Lower leg skin (tissue), 4 donors: ENCODE results near the gene OGDHL. TPM values are rescaled to one million over a fixed set of nuclear protein-coding genes. Genes with fewer than 3 reads are reported as not detected.

Source experiments
- DNase-seq, 2 donors: peaks; one replicate each; pipeline ENCODE4 v3.0.0-alpha.2; 2019; ENCODE audit warnings: low spot score in 2 of 2
- H3K4me3 ChIP-seq: fragments of 200-600 bp; sonication (generic); 2 replicates; pipeline ENCODE4 v1.5.1; 2017; ENCODE audit warnings: mild to moderate bottlenecking, low read depth; ENCODE audit not compliant: poor library complexity, severe bottlenecking
- CTCF ChIP-seq, 3 donors: fragments of 450-650 bp; IDR thresholded peaks; one replicate each; pipeline ENCODE4 v1.5.1; 2016; ENCODE audit warnings: antibody characterized with exemption in 3 of 3, mild to moderate bottlenecking in 3 of 3, moderate library complexity in 2 of 3
- POLR2A ChIP-seq, 2 donors: fragments of 450-650 bp; IDR thresholded peaks; one replicate each; pipeline ENCODE4 v1.6.1; 2016 to 2017; ENCODE audit warnings: antibody characterized with exemption in 2 of 2, mild to moderate bottlenecking in 1 of 2, moderate library complexity in 1 of 2
- WGBS, 2 donors: methylation state at CpG; one replicate each; pipeline ENCODE4 v1.1.5; 2018; 5-methylcytosine and 5-hydroxymethylcytosine counted together
- intact Hi-C: fragments of 100-400 bp; cut with DNase I; formaldehyde crosslinking; loops from one replicate; pipeline ENCODE4 v1.15.0; 2023; ENCODE audit warnings: low total_unique reads
- total RNA-seq, 4 donors: library from RNA; depleted of rRNA; stranded (reverse); fragments of >200 nt; gene quantifications; one replicate each; pipeline ENCODE4 v1.1.0, GENCODE V29; 2016

The OGDHL gene
- total RNA-seq, 4 donors from 2014 or later = 0.10 to 0.16 TPM; not detected in 2

GRCh38 chr10:49752584-49752983 lies 9.5 kb downstream of the OGDHL start:
- 84 to 90% methylated on average over 7 of the region's 7 CpGs for WGBS, 2 donors
- no peak for TF ChIP-seq POLR2A (IDR thresholded peaks at IDR 0.05)
- no peak for TF ChIP-seq CTCF (IDR thresholded peaks at IDR 0.05)
- intact Hi-C loops = no loop called here
- peak in 1 of 2 donors; percentile 49 for DNase-seq
- no peak overlapping the region for H3K4me3 ChIP-seq

- H3K4me3 ChIP-seq = no peak overlapping the region
- TF ChIP-seq POLR2A (IDR thresholded peaks at IDR 0.05) (no peak), CTCF (IDR thresholded peaks at IDR 0.05) (no peak)
- WGBS, 2 donors = 87 to 90% methylated on average over 19 to 20 of the region's 20 CpGs
- peak in 1 of 2 donors; percentile 65 for DNase-seq
- intact Hi-C loops = no loop called here
Measured at GRCh38 chr10:49751636-49752510, 10.2 kb downstream of the OGDHL start.

GRCh38 chr10:49751216-49751615 lies 10.9 kb downstream of the OGDHL start:
- peak in 1 of 2 donors; percentile 63 for DNase-seq
- H3K4me3 ChIP-seq = no peak overlapping the region
- intact Hi-C loops = no loop called here
- WGBS, 2 donors = 88 to 95% methylated on average over 5 of the region's 5 CpGs
- TF ChIP-seq POLR2A (IDR thresholded peaks at IDR 0.05) = no peak
- TF ChIP-seq CTCF (IDR thresholded peaks at IDR 0.05) = no peak

GRCh38 chr10:49750546-49750945 lies 11.6 kb downstream of the OGDHL start:
- 83% methylated on average over 9 of the region's 9 CpGs for WGBS, 2 donors
- intact Hi-C loops = no loop called here
- TF ChIP-seq POLR2A (IDR thresholded peaks at IDR 0.05) (no peak), CTCF (IDR thresholded peaks at IDR 0.05) (no peak)
- H3K4me3 ChIP-seq = no peak overlapping the region
- peak in 1 of 2 donors; percentile 75 for DNase-seq

GRCh38 chr10:49749556-49750491 lies 12.3 kb downstream of the OGDHL start:
- TF ChIP-seq POLR2A (IDR thresholded peaks at IDR 0.05) (no peak), CTCF (IDR thresholded peaks at IDR 0.05) (no peak)
- WGBS, 2 donors = 75 to 77% methylated on average over 18 of the region's 20 CpGs
- intact Hi-C loops = no loop called here
- H3K4me3 ChIP-seq = no peak overlapping the region
- DNase-seq = peak in 1 of 2 donors; percentile 82
